ENCODE results near the gene EIF3F.
"Not testable (repeated sequence)": the region's sequence is repeated elsewhere in the genome, so short reads cannot be mapped to it uniquely, and the experiment has no call there.

The EIF3F gene

GRCh38 chr11:7983832-7984590, 3.1 kb upstream of the EIF3F start:
- H3K27ac ChIP-seq, result no peak overlapping the region
- no peak for DNase-seq (ENCODE audit: low read depth, low spot score)

- DNase-seq (ENCODE audit: low read depth, low spot score), result not testable (repeated sequence)
- H3K27ac ChIP-seq, result peak overlapping the region; percentile 64
Measured at GRCh38 chr11:7987560-7987883, 385 bp downstream of the EIF3F start.

- no peak overlapping the region for H3K27ac ChIP-seq
- no peak for DNase-seq (ENCODE audit: low read depth, low spot score)
Measured at GRCh38 chr11:7994581-7995278, 7.6 kb downstream of the EIF3F start.

DNA sequence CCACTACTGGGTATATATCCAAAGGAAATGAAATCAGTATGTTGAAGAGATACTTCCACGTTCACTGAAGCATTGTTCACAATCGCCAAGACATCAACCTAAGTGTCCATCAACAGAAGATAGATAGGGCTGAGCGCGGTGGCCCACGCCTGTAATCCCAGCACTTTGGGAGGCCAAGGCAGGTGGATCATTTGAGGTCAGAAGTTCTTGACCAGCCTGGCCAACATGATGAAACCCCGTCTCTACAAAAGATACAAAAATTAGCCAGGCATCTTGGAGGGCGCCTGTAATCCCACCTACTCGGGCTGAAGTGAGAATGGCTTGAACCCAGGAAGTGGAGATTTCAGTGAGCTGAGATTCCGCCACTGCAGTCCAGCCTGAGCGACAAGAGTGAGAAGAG, 12.7 kb downstream of the EIF3F start:
- DNase-seq (ENCODE audit: low read depth, low spot score), result no peak
- H3K27ac ChIP-seq, result no peak overlapping the region

- no peak overlapping the region for H3K27ac ChIP-seq
- no peak for DNase-seq (ENCODE audit: low read depth, low spot score)
Measured at GRCh38 chr11:8000390-8000789, 13.3 kb downstream of the EIF3F start.

DNA sequence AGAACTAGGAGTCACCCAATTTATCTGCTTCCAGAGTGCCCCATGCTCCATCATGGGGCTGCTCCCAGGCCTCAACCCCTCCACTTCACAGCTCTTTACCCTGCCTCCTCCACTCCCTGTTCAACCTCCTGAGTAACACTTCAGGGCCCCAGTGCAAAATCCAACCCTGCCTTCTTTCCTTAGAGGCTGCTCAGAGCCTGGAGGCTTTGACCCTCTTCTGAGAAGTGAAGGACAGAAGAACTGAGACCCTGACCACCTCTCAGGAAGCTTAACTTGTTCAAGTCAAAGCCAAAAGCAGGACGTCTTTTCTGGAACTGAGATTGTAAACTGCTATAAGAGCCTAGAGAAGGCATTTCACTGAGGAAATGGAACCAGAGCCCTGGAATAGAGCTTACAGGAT, 15.5 kb downstream of the EIF3F start:
- DNase-seq (ENCODE audit: low read depth, low spot score), result no peak

GRCh38 chr11:8003187-8003586, 16.1 kb downstream of the EIF3F start:
- H3K27ac ChIP-seq, result no peak overlapping the region
- DNase-seq (ENCODE audit: low read depth, low spot score), result no peak

More for the DNA sequence above, 15.5 kb downstream of the EIF3F start:
- no peak overlapping the region for H3K27ac ChIP-seq

DNA sequence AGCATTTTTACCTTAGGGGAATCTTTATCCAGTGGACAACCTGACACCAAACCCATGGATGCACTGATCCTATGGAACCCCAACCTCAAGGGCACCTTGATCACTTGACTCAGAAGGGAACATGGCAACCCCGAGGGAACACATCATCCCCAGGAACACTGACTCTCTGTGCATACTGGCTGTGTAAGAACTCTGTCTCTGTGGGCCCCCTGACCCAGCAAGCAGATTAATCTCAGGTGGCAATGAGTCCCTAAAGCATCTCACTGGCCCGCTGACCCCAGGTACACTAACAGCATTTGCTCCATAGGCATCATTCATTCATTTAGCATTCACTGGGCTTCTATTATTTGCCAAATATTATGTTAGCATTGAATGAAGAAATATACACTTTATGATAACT, 16.9 kb downstream of the EIF3F start:
- no peak for DNase-seq (ENCODE audit: low read depth, low spot score)

GRCh38 chr11:8005556-8005955, 18.4 kb downstream of the EIF3F start:
- DNase-seq (ENCODE audit: low read depth, low spot score), result no peak
- H3K27ac ChIP-seq, result no peak overlapping the region

More for the DNA sequence above, 16.9 kb downstream of the EIF3F start:
- no peak overlapping the region for H3K27ac ChIP-seq

GRCh38 chr11:8006349-8006977, 19.3 kb downstream of the EIF3F start:
- DNase-seq (ENCODE audit: low read depth, low spot score), result no peak
- no peak overlapping the region for H3K27ac ChIP-seq

- no peak overlapping the region for H3K27ac ChIP-seq
- DNase-seq (ENCODE audit: low read depth, low spot score), result no peak
Measured at GRCh38 chr11:8008212-8008611, 21.1 kb downstream of the EIF3F start.

GRCh38 chr11:8009856-8010255, 22.7 kb downstream of the EIF3F start:
- no peak for DNase-seq (ENCODE audit: low read depth, low spot score)
- no peak overlapping the region for H3K27ac ChIP-seq

GRCh38 chr11:8011371-8011770, 24.2 kb downstream of the EIF3F start:
- no peak for DNase-seq (ENCODE audit: low read depth, low spot score)
- H3K27ac ChIP-seq, result no peak overlapping the region

- DNase-seq (ENCODE audit: low read depth, low spot score), result peak; percentile 41
- H3K27ac ChIP-seq, result no peak overlapping the region
Measured at GRCh38 chr11:8011981-8012444, 24.9 kb downstream of the EIF3F start.

GRCh38 chr11:8013833-8014232, 26.7 kb downstream of the EIF3F start:
- H3K27ac ChIP-seq, result no peak overlapping the region
- DNase-seq (ENCODE audit: low read depth, low spot score), result no peak

DNA sequence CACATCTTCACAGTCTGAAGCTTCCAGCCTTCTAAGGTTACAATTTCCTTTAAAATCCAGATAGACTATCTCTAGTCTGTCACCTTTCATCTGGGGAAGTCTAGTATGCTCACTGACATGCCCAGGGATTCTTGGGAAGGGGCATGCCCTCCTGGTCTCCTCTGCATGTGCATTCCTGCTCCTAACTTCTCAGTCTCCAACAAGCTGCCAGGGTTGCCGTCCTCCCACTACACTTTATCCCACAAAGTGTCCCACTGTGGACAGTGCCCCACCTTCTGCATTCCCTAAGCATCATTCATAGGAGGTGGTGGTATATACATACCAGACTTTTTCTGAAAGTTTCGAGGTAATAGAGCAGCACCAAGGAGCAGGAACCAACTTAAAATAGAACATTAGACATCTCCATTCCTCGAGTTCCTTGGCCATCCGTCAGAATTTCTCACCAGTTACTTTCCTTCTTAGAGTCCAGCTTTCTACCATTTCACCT, 28.7 kb downstream of the EIF3F start:
- no peak for DNase-seq (ENCODE audit: low read depth, low spot score)
- H3K27ac ChIP-seq, result no peak overlapping the region

- no peak overlapping the region for H3K27ac ChIP-seq
- no peak for DNase-seq (ENCODE audit: low read depth, low spot score)
Measured at GRCh38 chr11:8016440-8016839, 29.3 kb downstream of the EIF3F start.

GRCh38 chr11:8017071-8017470, 29.9 kb downstream of the EIF3F start:
- no peak overlapping the region for H3K27ac ChIP-seq

GRCh38 chr11:8017894-8018483, 30.9 kb downstream of the EIF3F start:
- no peak for DNase-seq (ENCODE audit: low read depth, low spot score)
- no peak overlapping the region for H3K27ac ChIP-seq

More at GRCh38 chr11:8017071-8017470, 29.9 kb downstream of the EIF3F start:
- DNase-seq (ENCODE audit: low read depth, low spot score), result no peak

GRCh38 chr11:8018484-8019313, 31.6 kb downstream of the EIF3F start:
- no peak overlapping the region for H3K27ac ChIP-seq
- DNase-seq (ENCODE audit: low read depth, low spot score), result no peak

All from epithelial cell of prostate (primary cell).